ENCODE measurements around the gene RBM6.
"Not testable (repeated sequence)": the region's sequence is repeated elsewhere in the genome, so short reads cannot be mapped to it uniquely, and the experiment has no call there.

Gene RBM6

DNA sequence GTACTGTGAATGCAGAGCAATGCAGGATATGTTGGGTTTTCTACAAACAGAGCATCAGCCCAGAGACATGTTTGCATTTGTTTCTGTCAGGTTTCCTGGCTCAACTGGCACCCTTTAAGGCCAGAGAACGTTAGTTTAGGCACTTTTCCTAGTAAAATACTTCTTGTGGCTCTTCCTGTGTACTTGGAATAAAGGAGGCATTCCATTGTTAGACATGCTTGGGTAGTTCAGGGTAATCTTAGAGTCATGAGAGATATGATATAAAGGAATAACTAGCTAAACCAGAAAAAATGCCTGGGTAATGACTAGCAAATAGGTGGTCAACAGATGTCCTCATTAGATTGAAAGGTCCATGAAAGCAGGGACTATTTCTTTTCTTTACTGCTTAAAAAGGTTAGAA is 88.4 kb downstream of the RBM6 start:
- DNase-seq (ENCODE audit: low read depth) = peak; percentile 95
- no peak overlapping the region for H3K4me3 ChIP-seq (ENCODE audit: low read depth, low read length)
- in situ Hi-C loops (cut with HindIII; ENCODE audit: low sequenced_read_pairs) = no loop called here
- no peak for TF ChIP-seq CTCF (IDR thresholded peaks at IDR 0.05; ENCODE audit: low read depth, low read length, missing control alignments)

- in situ Hi-C loops (cut with HindIII; ENCODE audit: low sequenced_read_pairs); DNase-seq (ENCODE audit: low read depth); H3K4me3 ChIP-seq (ENCODE audit: low read depth, low read length): not testable (repeated sequence)
These were observed 91.3 kb downstream of the RBM6 start for GRCh38 chr3:50031201-50031600.

GRCh38 chr3:50044976-50045375 is 105.0 kb downstream of the RBM6 start:
- DNase-seq (ENCODE audit: low read depth) = no peak
- no peak for TF ChIP-seq CTCF (IDR thresholded peaks at IDR 0.05; ENCODE audit: low read depth, low read length, missing control alignments)
- H3K4me3 ChIP-seq (ENCODE audit: low read depth, low read length) = no peak overlapping the region
- in situ Hi-C loops (cut with HindIII; ENCODE audit: low sequenced_read_pairs) = loop anchor here (5.0 kb wide), 1 partner anchor 33 kb away; no protein-coding TSS in a partner anchor

GRCh38 chr3:50047426-50047825 is 107.5 kb downstream of the RBM6 start:
- in situ Hi-C loops (cut with HindIII; ENCODE audit: low sequenced_read_pairs) = loop anchor here (5.0 kb wide), 1 partner anchor 35 kb away; no protein-coding TSS in a partner anchor
- no peak for DNase-seq (ENCODE audit: low read depth)
- TF ChIP-seq CTCF (IDR thresholded peaks at IDR 0.05; ENCODE audit: low read depth, low read length, missing control alignments) = no peak
- H3K4me3 ChIP-seq (ENCODE audit: low read depth, low read length) = no peak overlapping the region

GRCh38 chr3:50050361-50050760 is 110.4 kb downstream of the RBM6 start:
- DNase-seq (ENCODE audit: low read depth) = peak; percentile 90

GRCh38 chr3:50057756-50058155 is 117.8 kb downstream of the RBM6 start:
- no peak overlapping the region for H3K4me3 ChIP-seq (ENCODE audit: low read depth, low read length)
- in situ Hi-C loops (cut with HindIII; ENCODE audit: low sequenced_read_pairs) = loop anchor here (25.0 kb wide), 1 partner anchor 195 kb away; the partner anchor contains the start of genes CAMKV and TRAIP
- no peak for DNase-seq (ENCODE audit: low read depth)
- no peak for TF ChIP-seq CTCF (IDR thresholded peaks at IDR 0.05; ENCODE audit: low read depth, low read length, missing control alignments)

More at GRCh38 chr3:50050361-50050760, 110.4 kb downstream of the RBM6 start:
- no peak for TF ChIP-seq CTCF (IDR thresholded peaks at IDR 0.05; ENCODE audit: low read depth, low read length, missing control alignments)
- in situ Hi-C loops (cut with HindIII; ENCODE audit: low sequenced_read_pairs) = loop anchor here (25.0 kb wide), 1 partner anchor 188 kb away; the partner anchor contains the start of genes CAMKV and TRAIP
- H3K4me3 ChIP-seq (ENCODE audit: low read depth, low read length) = no peak overlapping the region

GRCh38 chr3:50068134-50068533 is 128.2 kb downstream of the RBM6 start:
- in situ Hi-C loops (cut with HindIII; ENCODE audit: low sequenced_read_pairs) = loop anchor here (25.0 kb wide), 1 partner anchor 206 kb away; the partner anchor contains the start of genes CAMKV and TRAIP
- H3K4me3 ChIP-seq (ENCODE audit: low read depth, low read length) = no peak overlapping the region
- no peak for TF ChIP-seq CTCF (IDR thresholded peaks at IDR 0.05; ENCODE audit: low read depth, low read length, missing control alignments)
- DNase-seq (ENCODE audit: low read depth) = no peak

Data from astrocyte of the cerebellum (primary cell).